SK-N-SH (cell line): ENCODE measurements around the gene ABHD12.

Experiments used
- CTCF ChIP-seq: fragments of 200-600 bp; sonication (generic); IDR thresholded peaks from 2 replicates; pipeline ENCODE4 v1.6.1; 2017; ENCODE audit warnings: antibody characterized with exemption, mild to moderate bottlenecking, moderate library complexity
- REST ChIP-seq: IDR thresholded peaks from 2 replicates; pipeline ENCODE4 v1.6.1; 2012; ENCODE audit warnings: mild to moderate bottlenecking, low read depth, low read length, moderate library complexity

GRCh38 chr20:25328954-25329498 is 61.6 kb downstream of the ABHD12 start:
- TF ChIP-seq REST (no peak), CTCF (no peak)
